GM10266 (cell line): ENCODE measurements around the gene RNU1-1.

Experiments
- DNase-seq: peaks from one replicate; pipeline ENCODE4 v3.0.0; 2012; ENCODE audit errors: extremely low spot score
- CTCF ChIP-seq: IDR thresholded peaks from 2 replicates; pipeline ENCODE4 v1.5.1; 2012; ENCODE audit warnings: mild to moderate bottlenecking, low read depth; ENCODE audit not compliant: control insufficient read depth, insufficient read depth; ENCODE audit errors: missing control alignments

Gene RNU1-1

GRCh38 chr1:16464917-16465625 lies 49.0 kb downstream of the RNU1-1 start:
- TF ChIP-seq CTCF = no peak
- DNase-seq = no peak
